SK-N-SH treated with all-trans-retinoic acid at 6 μM for 48 hours (cell line): Measurements from ENCODE around the gene RFX4.

Experiments used
- ATAC-seq: fragments of 200-7000 bp; cut with Tn5 transposase; 3 replicates; pipeline ENCODE4 v1.9.1; 2020; ENCODE audit warnings: mild to moderate bottlenecking, moderate library complexity
- ARNTL ChIP-seq: fragments of 450-650 bp; formaldehyde crosslinking; IDR thresholded peaks from 2 replicates; pipeline ENCODE4 v1.5.0; 2020; ENCODE audit warnings: low read depth, mild to moderate bottlenecking, moderate library complexity, borderline replicate concordance
- BACH2 ChIP-seq: fragments of 250-450 bp; sonication (Bioruptor Pico); IDR thresholded peaks from 2 replicates; pipeline ENCODE4 v1.9.0; 2021; ENCODE audit warnings: mild to moderate bottlenecking, borderline replicate concordance
- CSDC2 ChIP-seq: fragments of 250-450 bp; sonication (Bioruptor Pico); IDR thresholded peaks from 2 replicates; pipeline ENCODE4 v1.5.0; 2020; ENCODE audit warnings: mild to moderate bottlenecking, moderate library complexity
- ESRRG ChIP-seq: fragments of 250-450 bp; sonication (Bioruptor Pico); IDR thresholded peaks from 2 replicates; pipeline ENCODE4 v1.6.1; 2021; ENCODE audit warnings: mild to moderate bottlenecking
- GLIS3 ChIP-seq: fragments of 250-450 bp; sonication (Bioruptor Pico); IDR thresholded peaks from 2 replicates; pipeline ENCODE4 v1.5.0; 2020; ENCODE audit warnings: mild to moderate bottlenecking, moderate library complexity
- ISL1 ChIP-seq: fragments of 250-450 bp; sonication (Bioruptor Pico); IDR thresholded peaks from 2 replicates; pipeline ENCODE4 v2.1.2; 2022; ENCODE audit warnings: mild to moderate bottlenecking, moderate library complexity
- OSR1 ChIP-seq: fragments of 250-450 bp; sonication (Bioruptor Pico); IDR thresholded peaks from 2 replicates; pipeline ENCODE4 v1.8.0; 2022; ENCODE audit warnings: moderate library complexity, mild to moderate bottlenecking, inconsistent platforms
- PPARA ChIP-seq: fragments of 250-450 bp; sonication (Bioruptor Pico); IDR thresholded peaks from 2 replicates; pipeline ENCODE4 v1.5.0; 2020; ENCODE audit warnings: mild to moderate bottlenecking, borderline replicate concordance
- RARB ChIP-seq: fragments of 250-450 bp; sonication (Bioruptor Pico); IDR thresholded peaks from 2 replicates; pipeline ENCODE4 v1.8.0; 2021; ENCODE audit warnings: mild to moderate bottlenecking, moderate library complexity
- TCF4 ChIP-seq: fragments of 250-450 bp; sonication (Bioruptor Pico); IDR thresholded peaks from 2 replicates; pipeline ENCODE4 v1.8.0; 2021; ENCODE audit warnings: mild to moderate bottlenecking, moderate library complexity, borderline replicate concordance
- TOX ChIP-seq: fragments of 250-450 bp; sonication (Bioruptor Pico); IDR thresholded peaks from 2 replicates; pipeline ENCODE4 v1.8.0; 2021; ENCODE audit warnings: mild to moderate bottlenecking, moderate library complexity, borderline replicate concordance
- ZC3H10 ChIP-seq: fragments of 250-450 bp; sonication (Bioruptor Pico); IDR thresholded peaks from 2 replicates; pipeline ENCODE4 v1.5.1; 2021; ENCODE audit warnings: mild to moderate bottlenecking, moderate library complexity
- ZFP3 ChIP-seq: fragments of 250-450 bp; sonication (Bioruptor Pico); IDR thresholded peaks from 2 replicates; pipeline ENCODE4 v1.5.0; 2020; ENCODE audit warnings: mild to moderate bottlenecking, moderate library complexity
- ZFP30 ChIP-seq: fragments of 450-650 bp; formaldehyde crosslinking; IDR thresholded peaks from 2 replicates; pipeline ENCODE4 v1.5.0; 2022; ENCODE audit warnings: mild to moderate bottlenecking, moderate library complexity
- ZNF565 ChIP-seq: fragments of 450-650 bp; formaldehyde crosslinking; conservative IDR thresholded peaks from 2 replicates; pipeline ENCODE4 v1.5.0; 2020; ENCODE audit warnings: low read depth, mild to moderate bottlenecking, moderate library complexity
- ZNF70 ChIP-seq: fragments of 450-650 bp; formaldehyde crosslinking; IDR thresholded peaks from 2 replicates; pipeline ENCODE4 v1.5.0; 2020; ENCODE audit warnings: mild to moderate bottlenecking, moderate library complexity
- ZNF8 ChIP-seq: fragments of 450-650 bp; formaldehyde crosslinking; IDR thresholded peaks from 2 replicates; pipeline ENCODE4 v1.5.0; 2020; ENCODE audit warnings: mild to moderate bottlenecking, moderate library complexity
- TF ChIP-seq, protein P1 (sequence below): fragments of 250-450 bp; sonication (Bioruptor Pico); IDR thresholded peaks from 2 replicates; pipeline ENCODE4 v1.5.1; 2021; ENCODE audit warnings: mild to moderate bottlenecking, moderate library complexity
- TF ChIP-seq, protein P2 (sequence below): fragments of 250-450 bp; sonication (Bioruptor Pico); IDR thresholded peaks from 2 replicates; pipeline ENCODE4 v1.8.0; 2021; ENCODE audit warnings: low read depth, mild to moderate bottlenecking, moderate library complexity, borderline replicate concordance
- TF ChIP-seq, protein P3 (sequence below): fragments of 250-450 bp; sonication (Bioruptor Pico); IDR thresholded peaks from 2 replicates; pipeline ENCODE4 v1.5.1; 2020; ENCODE audit warnings: low read depth, mild to moderate bottlenecking, moderate library complexity
- TF ChIP-seq, protein P4 (sequence below): fragments of 250-450 bp; sonication (Bioruptor Pico); IDR thresholded peaks from 2 replicates; pipeline ENCODE4 v1.8.0; 2020; ENCODE audit warnings: mild to moderate bottlenecking, moderate library complexity, borderline replicate concordance
- TF ChIP-seq, protein P5 (sequence below): fragments of 250-450 bp; sonication (Bioruptor Pico); IDR thresholded peaks from 2 replicates; pipeline ENCODE4 v1.5.0; 2020; ENCODE audit warnings: mild to moderate bottlenecking, moderate library complexity

The RFX4 gene

DNA sequence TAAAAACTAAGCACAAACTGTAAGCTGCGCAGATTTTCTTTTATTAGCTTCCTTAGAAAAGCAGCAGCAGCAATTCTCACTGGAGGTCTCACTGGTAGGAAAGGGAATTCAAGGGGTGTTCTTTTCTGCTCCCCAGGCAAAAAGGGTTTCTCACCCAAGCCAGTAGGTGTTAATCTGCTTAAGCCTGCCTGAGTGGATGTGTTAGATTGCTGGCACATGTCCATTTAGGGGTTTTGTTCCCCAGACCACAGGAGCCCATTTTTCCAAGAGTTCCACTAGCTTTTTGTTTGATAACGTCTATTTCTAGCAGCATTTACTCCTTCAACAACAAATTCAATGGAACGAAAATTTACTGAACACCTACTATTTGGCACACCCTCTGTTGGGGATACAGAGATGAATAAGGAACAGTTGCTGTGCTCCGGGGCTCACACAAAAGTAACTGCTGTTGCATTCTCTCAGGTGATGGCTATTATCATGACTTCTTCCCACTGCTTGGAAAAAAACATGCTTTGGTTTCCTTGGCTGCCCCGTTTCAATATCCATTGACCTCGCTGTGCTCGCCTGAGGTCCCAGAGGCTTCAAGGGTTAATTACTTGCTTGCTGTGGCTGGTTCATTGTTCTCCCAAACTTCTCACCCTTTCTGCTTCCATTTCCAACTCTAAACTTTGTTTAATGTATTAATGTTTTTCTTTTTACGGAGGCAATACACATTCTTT lies 160.6 kb downstream of the RFX4 start:
- TF ChIP-seq ZNF8 (CRISPR knock-in tag) (no peak), TOX (CRISPR knock-in tag) (no peak), ZNF70 (CRISPR knock-in tag) (no peak), ISL1 (CRISPR knock-in tag) (no peak), PPARA (CRISPR knock-in tag) (no peak), CSDC2 (CRISPR knock-in tag) (no peak), ZFP30 (CRISPR knock-in tag) (no peak), ARNTL (CRISPR knock-in tag) (no peak), OSR1 (no peak), TCF4 (CRISPR knock-in tag) (no peak), ZC3H10 (CRISPR knock-in tag) (no peak), BACH2 (CRISPR knock-in tag) (no peak)
- TF ChIP-seq, protein P1, sequence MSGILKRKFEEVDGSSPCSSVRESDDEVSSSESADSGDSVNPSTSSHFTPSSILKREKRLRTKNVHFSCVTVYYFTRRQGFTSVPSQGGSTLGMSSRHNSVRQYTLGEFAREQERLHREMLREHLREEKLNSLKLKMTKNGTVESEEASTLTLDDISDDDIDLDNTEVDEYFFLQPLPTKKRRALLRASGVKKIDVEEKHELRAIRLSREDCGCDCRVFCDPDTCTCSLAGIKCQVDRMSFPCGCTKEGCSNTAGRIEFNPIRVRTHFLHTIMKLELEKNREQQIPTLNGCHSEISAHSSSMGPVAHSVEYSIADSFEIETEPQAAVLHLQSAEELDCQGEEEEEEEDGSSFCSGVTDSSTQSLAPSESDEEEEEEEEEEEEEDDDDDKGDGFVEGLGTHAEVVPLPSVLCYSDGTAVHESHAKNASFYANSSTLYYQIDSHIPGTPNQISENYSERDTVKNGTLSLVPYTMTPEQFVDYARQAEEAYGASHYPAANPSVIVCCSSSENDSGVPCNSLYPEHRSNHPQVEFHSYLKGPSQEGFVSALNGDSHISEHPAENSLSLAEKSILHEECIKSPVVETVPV (CRISPR knock-in tag): no peak
- TF ChIP-seq, protein P2, sequence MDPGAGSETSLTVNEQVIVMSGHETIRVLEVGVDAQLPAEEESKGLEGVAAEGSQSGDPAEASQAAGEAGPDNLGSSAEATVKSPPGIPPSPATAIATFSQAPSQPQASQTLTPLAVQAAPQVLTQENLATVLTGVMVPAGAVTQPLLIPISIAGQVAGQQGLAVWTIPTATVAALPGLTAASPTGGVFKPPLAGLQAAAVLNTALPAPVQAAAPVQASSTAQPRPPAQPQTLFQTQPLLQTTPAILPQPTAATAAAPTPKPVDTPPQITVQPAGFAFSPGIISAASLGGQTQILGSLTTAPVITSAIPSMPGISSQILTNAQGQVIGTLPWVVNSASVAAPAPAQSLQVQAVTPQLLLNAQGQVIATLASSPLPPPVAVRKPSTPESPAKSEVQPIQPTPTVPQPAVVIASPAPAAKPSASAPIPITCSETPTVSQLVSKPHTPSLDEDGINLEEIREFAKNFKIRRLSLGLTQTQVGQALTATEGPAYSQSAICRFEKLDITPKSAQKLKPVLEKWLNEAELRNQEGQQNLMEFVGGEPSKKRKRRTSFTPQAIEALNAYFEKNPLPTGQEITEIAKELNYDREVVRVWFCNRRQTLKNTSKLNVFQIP (CRISPR knock-in tag): no peak
- TF ChIP-seq, protein P3, sequence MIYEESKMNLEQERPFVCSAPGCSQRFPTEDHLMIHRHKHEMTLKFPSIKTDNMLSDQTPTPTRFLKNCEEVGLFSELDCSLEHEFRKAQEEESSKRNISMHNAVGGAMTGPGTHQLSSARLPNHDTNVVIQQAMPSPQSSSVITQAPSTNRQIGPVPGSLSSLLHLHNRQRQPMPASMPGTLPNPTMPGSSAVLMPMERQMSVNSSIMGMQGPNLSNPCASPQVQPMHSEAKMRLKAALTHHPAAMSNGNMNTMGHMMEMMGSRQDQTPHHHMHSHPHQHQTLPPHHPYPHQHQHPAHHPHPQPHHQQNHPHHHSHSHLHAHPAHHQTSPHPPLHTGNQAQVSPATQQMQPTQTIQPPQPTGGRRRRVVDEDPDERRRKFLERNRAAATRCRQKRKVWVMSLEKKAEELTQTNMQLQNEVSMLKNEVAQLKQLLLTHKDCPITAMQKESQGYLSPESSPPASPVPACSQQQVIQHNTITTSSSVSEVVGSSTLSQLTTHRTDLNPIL (CRISPR knock-in tag): no peak
- TF ChIP-seq, protein P4, sequence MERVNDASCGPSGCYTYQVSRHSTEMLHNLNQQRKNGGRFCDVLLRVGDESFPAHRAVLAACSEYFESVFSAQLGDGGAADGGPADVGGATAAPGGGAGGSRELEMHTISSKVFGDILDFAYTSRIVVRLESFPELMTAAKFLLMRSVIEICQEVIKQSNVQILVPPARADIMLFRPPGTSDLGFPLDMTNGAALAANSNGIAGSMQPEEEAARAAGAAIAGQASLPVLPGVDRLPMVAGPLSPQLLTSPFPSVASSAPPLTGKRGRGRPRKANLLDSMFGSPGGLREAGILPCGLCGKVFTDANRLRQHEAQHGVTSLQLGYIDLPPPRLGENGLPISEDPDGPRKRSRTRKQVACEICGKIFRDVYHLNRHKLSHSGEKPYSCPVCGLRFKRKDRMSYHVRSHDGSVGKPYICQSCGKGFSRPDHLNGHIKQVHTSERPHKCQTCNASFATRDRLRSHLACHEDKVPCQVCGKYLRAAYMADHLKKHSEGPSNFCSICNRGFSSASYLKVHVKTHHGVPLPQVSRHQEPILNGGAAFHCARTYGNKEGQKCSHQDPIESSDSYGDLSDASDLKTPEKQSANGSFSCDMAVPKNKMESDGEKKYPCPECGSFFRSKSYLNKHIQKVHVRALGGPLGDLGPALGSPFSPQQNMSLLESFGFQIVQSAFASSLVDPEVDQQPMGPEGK: no peak
- TF ChIP-seq, all 23 proteins: peak for 0
- ATAC-seq: no peak

DNA sequence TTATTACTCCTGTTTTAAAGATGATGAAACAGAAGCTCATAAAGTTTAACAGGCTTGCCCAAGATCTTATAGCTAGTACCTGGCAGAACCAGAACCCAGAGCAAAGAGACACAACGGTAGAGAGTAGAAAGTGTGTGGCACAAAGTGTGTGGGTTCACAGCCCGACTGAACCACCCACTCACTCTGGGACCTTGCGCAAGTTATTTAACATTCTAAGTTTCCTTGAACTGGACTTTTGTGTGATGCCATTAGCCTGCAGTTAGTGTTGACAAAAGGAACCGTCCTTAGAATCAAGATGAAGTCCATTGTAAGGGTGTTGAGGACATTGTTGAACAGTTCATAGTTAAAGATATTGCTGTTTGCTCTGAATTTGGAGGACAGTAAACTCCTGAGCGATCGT lies 161.8 kb downstream of the RFX4 start:
- no peak for ATAC-seq
- TF ChIP-seq ZC3H10 (CRISPR knock-in tag) (no peak), CSDC2 (CRISPR knock-in tag) (no peak), PPARA (CRISPR knock-in tag) (no peak)

DNA sequence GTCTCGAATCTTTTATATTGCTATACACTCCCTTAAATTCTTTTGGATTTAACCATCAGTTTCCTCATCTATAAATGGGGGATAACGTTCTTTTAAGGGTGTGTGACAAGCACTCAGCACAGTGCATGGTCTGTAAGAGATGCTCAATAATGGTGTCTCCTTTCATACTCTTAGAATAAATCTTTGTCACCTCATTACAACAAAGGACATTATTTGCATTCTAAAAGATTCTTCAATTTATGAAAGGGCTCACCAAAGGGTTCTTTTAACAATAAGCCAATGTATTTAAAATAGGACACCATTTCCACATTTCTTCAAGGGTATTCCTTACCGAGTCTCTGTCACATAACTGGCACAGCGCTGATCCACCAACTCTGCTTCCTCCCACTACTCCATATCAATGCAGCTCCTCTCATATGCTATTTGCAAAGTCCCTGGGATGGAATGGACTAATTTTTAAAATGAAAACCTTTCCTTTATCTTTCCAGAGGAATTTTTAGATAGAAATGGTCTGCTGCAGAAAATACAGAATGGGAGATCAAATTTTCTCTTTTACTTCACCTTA lies 162.5 kb downstream of the RFX4 start:
- TF ChIP-seq, protein P3 (CRISPR knock-in tag): no peak
- TF ChIP-seq, protein P5, sequence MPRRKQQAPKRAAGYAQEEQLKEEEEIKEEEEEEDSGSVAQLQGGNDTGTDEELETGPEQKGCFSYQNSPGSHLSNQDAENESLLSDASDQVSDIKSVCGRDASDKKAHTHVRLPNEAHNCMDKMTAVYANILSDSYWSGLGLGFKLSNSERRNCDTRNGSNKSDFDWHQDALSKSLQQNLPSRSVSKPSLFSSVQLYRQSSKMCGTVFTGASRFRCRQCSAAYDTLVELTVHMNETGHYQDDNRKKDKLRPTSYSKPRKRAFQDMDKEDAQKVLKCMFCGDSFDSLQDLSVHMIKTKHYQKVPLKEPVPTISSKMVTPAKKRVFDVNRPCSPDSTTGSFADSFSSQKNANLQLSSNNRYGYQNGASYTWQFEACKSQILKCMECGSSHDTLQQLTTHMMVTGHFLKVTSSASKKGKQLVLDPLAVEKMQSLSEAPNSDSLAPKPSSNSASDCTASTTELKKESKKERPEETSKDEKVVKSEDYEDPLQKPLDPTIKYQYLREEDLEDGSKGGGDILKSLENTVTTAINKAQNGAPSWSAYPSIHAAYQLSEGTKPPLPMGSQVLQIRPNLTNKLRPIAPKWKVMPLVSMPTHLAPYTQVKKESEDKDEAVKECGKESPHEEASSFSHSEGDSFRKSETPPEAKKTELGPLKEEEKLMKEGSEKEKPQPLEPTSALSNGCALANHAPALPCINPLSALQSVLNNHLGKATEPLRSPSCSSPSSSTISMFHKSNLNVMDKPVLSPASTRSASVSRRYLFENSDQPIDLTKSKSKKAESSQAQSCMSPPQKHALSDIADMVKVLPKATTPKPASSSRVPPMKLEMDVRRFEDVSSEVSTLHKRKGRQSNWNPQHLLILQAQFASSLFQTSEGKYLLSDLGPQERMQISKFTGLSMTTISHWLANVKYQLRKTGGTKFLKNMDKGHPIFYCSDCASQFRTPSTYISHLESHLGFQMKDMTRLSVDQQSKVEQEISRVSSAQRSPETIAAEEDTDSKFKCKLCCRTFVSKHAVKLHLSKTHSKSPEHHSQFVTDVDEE: no peak
- TF ChIP-seq, protein P1 (CRISPR knock-in tag): no peak
- TF ChIP-seq BACH2 (CRISPR knock-in tag) (no peak), TOX (CRISPR knock-in tag) (no peak), TCF4 (CRISPR knock-in tag) (no peak), ESRRG (no peak), ZNF70 (CRISPR knock-in tag) (no peak), ZC3H10 (CRISPR knock-in tag) (no peak), PPARA (CRISPR knock-in tag) (no peak), ZFP3 (no peak), ARNTL (CRISPR knock-in tag) (no peak), ZFP30 (CRISPR knock-in tag) (no peak), ZNF8 (CRISPR knock-in tag) (no peak), RARB (CRISPR knock-in tag) (no peak), ZNF565 (CRISPR knock-in tag) (no peak), GLIS3 (CRISPR knock-in tag) (no peak), CSDC2 (CRISPR knock-in tag) (no peak)
- ATAC-seq: no peak
